Measurements from ENCODE around the gene CNTN5.
"Not testable (repeated sequence)": the region's sequence is repeated elsewhere in the genome, so short reads cannot be mapped to it uniquely, and the experiment has no call there.

CNTN5 gene

DNA sequence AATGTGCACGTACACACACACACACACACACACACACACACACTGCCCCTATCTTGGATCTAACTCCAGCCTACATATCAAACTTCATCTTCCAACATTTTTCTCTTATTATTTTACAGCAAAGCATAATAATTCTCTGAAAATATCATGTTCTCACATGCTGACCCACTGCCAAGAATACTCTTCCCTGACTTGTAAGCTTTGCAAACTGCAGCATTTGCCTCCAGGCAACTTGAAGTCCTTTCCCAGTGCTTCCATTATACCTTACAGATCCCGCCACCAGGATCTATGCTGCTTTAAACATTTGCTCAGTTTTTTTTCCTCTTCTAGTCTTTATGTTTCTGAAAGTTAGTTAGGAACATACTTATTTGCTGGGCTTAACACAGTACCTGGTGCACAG lies 1183.0 kb downstream of the CNTN5 start:
- no peak for DNase-seq
- no peak for TF ChIP-seq POLR2A (IDR thresholded peaks at IDR 0.05; ENCODE audit: low read length)

DNA sequence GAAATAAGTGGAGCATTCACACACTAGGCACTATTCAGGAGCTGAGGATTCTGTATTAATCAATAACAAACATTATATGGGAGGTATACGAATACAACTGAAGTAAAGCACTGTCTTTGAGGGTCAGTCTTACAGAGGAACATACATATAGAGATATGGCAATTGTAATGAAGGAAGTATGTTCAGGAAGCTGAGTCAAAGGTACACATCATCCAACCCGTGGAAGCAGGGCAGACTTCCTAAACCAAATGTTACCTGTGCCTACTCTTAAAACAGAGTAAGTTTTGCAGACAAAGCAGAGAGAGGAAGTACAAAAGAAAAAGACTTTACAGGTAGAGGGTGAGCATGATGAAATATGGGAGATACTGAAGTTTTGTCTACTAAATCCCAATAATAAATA lies 1185.2 kb downstream of the CNTN5 start:
- DNase-seq: no peak
- TF ChIP-seq POLR2A (IDR thresholded peaks at IDR 0.05; ENCODE audit: low read length) (no peak), GATA1 (IDR thresholded peaks at IDR 0.05; ENCODE audit: low read depth, low read length) (no peak)

DNA sequence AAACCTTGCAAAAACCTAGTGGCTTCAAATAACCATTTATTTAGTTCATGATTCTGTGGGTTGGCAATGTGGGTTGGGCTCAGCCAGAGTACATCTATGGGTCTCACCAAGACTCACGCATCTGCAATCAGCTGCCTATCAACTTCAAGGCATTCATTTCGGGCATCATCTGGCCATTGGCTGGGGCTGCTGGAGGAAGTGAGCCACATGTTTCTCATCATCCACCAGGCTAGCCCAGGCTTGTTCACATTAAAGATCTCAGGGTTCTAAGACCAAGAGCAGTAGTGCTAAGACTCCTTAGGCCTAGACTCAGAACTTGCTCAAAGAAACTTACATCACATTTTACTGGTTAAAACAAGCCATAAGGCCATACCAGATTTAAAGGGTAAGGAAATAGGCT lies 1187.5 kb downstream of the CNTN5 start:
- no peak for TF ChIP-seq POLR2A (IDR thresholded peaks at IDR 0.05; ENCODE audit: low read length)
- no peak for TF ChIP-seq GATA1 (IDR thresholded peaks at IDR 0.05; ENCODE audit: low read depth, low read length)
- no peak for DNase-seq

DNA sequence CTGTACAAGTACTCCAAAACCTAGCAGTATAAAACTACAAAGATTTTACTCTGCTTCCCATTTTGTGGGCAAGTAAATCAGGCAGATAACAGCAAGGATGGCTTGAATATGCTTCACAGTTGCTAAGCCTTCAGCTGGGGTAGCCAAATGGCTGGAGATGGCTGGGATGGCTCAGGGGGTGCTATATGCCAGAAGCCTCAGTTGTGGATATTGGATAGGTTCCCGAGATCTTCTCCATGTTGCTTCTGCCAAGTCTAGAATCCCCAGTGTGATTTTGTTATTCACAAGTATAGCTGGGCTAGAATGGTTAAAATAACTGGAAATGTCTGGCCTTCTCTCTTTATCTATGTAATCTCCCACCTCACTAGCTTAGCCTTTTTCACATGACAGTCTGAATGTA lies 1194.0 kb downstream of the CNTN5 start:
- no peak for DNase-seq

DNA sequence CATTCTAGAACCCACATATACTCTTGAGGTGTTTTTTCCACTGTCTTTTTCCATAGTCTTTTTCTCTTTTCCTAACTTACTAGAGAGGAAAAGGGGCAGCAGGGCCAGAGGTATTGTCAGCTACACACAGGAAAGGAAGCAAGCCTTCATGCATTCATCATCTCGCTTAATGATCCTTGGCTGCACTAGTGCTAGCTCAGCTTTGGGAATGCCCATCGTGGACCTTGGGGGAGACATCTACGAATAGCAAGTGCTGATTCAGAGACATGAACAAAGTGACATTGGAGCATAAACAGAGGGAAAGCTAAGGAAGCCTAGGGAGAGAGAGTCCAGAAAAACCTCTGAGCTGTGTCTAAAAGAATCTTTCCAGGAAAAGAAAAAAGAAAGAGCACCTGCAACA lies 1200.1 kb downstream of the CNTN5 start:
- TF ChIP-seq POLR2A (IDR thresholded peaks at IDR 0.05; ENCODE audit: low read length): no peak
- TF ChIP-seq GATA1 (IDR thresholded peaks at IDR 0.05; ENCODE audit: low read depth, low read length): no peak
- no peak for DNase-seq

More for the DNA sequence above, 1194.0 kb downstream of the CNTN5 start:
- TF ChIP-seq POLR2A (IDR thresholded peaks at IDR 0.05; ENCODE audit: low read length) (no peak), GATA1 (IDR thresholded peaks at IDR 0.05; ENCODE audit: low read depth, low read length) (no peak)

DNA sequence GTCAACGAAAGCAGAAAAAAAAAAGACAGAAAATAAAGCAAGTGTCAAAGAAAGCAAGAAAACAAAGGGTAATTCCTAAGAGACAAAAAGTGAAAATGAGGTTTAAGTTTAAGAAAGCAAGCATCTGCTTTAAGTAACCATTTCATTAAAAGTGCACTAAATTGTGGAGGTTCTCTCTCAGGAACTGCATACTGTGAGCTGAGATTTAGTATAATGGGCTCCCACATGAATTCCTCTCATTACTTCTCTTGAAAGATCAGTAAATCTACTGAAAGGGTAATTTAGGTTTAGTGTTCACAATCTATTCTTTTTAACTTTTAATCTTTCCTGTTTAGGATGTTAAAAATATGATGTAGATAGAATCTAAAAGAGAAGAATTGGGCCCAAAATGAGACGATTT lies 1201.0 kb downstream of the CNTN5 start:
- DNase-seq: no peak
- TF ChIP-seq POLR2A (IDR thresholded peaks at IDR 0.05; ENCODE audit: low read length): no peak
- no peak for TF ChIP-seq GATA1 (IDR thresholded peaks at IDR 0.05; ENCODE audit: low read depth, low read length)

DNA sequence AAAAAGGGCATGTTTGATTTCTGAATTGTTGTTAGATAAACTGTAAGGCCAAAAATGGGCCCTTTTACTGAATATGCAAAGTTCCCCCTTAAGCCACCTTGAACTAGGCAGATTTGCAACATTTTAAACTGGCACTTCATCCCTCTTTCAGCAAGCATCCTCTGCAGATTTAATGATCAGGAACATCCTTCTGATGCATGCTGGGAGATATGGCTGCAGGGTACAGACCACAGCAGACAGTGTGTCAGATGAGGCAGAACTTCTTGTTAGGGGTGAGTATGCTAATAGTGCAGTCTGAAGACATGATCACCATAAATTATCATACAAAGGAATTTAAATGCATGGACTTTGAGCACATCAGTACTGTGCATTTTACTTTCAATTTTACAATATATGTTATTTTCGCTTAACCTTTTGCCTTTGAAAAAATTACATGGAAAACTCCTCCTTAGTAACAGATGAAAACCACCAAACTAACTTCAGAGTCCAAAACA lies 1203.8 kb downstream of the CNTN5 start:
- no peak for DNase-seq
- TF ChIP-seq POLR2A (IDR thresholded peaks at IDR 0.05; ENCODE audit: low read length): no peak
- TF ChIP-seq GATA1 (IDR thresholded peaks at IDR 0.05; ENCODE audit: low read depth, low read length): no peak

DNA sequence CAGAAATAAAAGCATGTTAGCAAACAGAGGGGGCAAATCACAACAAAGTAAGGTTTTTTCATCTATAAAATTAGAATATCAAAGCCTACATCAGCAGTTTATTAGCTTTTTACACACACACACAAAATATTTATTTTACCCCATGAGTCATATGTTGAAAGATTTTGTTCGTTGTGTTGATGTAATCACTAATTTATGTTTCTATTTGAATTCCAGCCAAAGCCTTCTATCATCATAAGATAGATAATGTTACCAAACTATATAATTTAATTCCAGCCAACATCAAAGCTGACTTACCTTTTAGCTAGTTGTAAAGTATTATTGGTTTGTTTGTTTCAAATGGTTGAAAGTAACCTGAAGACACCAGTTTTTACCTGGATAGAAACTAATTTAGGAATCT lies 1208.3 kb downstream of the CNTN5 start:
- DNase-seq: no peak
- TF ChIP-seq POLR2A (IDR thresholded peaks at IDR 0.05; ENCODE audit: low read length) (no peak), GATA1 (IDR thresholded peaks at IDR 0.05; ENCODE audit: low read depth, low read length) (no peak)

DNA sequence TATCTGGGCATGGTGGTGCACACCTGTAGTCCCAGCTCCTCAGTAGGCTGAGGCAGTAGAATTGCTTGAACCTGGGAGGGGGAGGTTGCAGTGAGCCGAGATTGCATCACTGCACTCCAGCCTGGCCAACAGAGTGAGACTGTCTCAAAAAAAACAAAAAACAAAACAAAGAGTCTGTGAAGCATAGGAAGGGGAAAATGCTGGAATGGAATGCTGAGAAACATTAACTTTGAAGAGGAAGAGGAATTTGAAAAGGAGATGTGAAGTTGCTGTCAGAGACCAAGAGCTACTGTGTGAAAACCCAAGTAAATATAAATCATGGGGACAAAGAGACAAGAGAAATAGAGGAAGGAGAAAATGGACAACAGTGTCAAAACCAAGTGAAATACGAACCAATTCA lies 1211.3 kb downstream of the CNTN5 start:
- no peak for DNase-seq

DNA sequence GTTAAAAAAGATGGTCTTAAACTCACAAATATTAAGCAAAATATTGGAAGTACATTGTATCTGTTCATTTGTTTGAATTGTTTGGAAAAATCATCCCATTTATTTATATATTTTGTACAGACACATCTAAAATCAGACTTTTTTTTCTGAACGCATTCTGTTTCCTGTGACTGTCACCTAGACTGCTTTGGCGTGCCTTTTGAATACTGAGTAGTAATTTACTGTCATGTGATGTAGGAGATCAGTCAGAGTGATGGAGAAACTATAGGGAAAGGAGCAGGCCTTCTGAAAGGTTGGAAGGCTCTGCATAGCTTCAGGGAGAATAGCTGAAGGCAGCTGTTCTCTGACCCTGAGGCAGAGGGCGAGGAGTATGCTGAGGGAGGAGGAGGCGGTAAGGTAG lies 1214.3 kb downstream of the CNTN5 start:
- TF ChIP-seq POLR2A (IDR thresholded peaks at IDR 0.05; ENCODE audit: low read length) (no peak), GATA1 (IDR thresholded peaks at IDR 0.05; ENCODE audit: low read depth, low read length) (no peak)
- DNase-seq: no peak

More for the DNA sequence above, 1211.3 kb downstream of the CNTN5 start:
- no peak for TF ChIP-seq GATA1 (IDR thresholded peaks at IDR 0.05; ENCODE audit: low read depth, low read length)
- no peak for TF ChIP-seq POLR2A (IDR thresholded peaks at IDR 0.05; ENCODE audit: low read length)

DNA sequence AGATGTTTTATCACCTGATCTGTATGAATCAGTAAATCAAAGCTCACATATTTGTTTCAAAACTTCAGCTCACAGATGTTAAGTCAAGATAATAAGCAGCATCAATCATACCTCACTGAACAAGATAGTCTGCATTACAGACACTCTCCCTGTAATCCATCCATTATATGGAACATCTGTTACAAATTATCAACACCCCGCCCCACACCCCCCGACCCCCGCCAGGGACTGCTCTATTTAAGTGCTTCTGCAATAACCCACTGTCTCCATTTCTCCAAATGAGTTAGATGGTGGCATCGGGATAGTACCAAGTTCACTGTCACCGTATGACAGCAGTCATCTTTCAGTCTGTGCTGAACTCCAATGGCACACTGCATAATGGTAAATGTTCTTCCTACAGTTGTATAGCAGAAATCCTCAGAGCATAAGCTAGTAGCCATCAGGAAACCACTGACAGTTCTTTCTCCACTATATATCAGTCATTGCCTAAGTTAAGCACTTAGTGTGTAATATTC lies 1219.3 kb downstream of the CNTN5 start:
- no peak for DNase-seq
- TF ChIP-seq POLR2A (IDR thresholded peaks at IDR 0.05; ENCODE audit: low read length): no peak
- TF ChIP-seq GATA1 (IDR thresholded peaks at IDR 0.05; ENCODE audit: low read depth, low read length): no peak

DNA sequence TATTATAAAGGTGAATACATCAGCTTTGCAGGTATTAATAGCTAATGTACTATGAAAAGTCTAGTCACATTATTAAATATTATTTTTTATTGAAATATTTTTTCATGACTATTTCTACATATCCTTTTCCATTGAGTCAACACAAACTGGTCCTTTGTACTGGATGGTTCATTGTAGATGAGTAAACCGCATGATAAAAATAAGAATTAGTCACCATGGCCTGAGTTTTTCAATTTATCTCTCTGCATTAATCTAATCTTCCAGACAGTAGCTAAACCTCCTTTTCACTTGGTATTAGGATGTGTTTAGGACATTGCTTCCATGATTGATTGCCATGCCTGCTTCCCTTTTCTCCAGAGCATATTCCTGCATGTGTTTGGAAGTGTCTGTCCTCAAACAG lies 1227.0 kb downstream of the CNTN5 start:
- TF ChIP-seq POLR2A (IDR thresholded peaks at IDR 0.05; ENCODE audit: low read length) (no peak), GATA1 (IDR thresholded peaks at IDR 0.05; ENCODE audit: low read depth, low read length) (no peak)

DNA sequence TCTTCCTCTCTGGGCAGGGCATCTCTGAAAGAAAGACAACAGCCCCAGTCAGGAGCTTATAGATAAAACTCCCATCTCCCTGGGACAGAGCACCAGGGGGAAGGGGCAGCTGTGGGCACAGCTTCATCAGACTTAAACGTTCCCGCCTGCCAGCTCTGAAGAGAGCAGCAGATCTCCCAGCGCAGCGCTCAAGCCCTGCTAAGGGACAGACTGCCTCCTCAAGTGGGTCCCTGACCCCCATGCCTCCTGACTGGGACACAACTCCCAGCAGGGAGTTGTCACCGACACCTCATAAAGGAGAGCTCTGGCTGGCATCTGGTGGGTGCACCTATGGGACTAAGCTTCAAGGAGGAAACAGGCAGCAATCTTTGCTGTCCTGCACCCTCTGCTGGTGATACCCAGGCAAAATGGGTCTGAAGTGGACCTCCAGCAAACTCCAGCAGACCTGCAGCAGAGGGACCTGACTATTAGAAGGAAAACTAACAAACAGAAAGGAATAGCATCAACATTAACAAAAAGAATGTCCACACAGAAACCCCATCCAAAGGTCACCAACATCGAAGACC lies 1236.6 kb downstream of the CNTN5 start:
- DNase-seq: not testable (repeated sequence)

More for the DNA sequence above, 1227.0 kb downstream of the CNTN5 start:
- no peak for DNase-seq

DNA sequence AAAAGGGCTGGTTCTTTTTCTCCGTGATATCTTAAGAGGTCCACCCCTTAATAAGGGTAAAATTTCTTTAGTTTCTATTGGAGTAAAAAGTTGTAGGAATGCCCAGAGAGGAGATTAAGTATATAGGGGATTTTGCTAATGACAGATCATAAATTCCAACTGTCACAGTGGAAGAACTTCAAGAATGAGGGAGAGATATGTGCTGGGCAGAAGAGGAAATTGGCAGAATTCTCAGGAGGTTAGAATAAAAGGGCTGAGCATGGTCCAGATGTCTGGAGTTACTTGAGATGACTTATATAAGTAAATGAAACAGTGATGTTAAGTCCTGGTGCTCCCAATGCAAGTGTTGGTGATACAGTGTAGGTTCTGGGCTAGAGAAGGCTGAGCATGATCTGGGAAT lies 1248.8 kb downstream of the CNTN5 start:
- no peak for TF ChIP-seq POLR2A (IDR thresholded peaks at IDR 0.05; ENCODE audit: low read length)
- no peak for TF ChIP-seq GATA1 (IDR thresholded peaks at IDR 0.05; ENCODE audit: low read depth, low read length)
- DNase-seq: no peak

DNA sequence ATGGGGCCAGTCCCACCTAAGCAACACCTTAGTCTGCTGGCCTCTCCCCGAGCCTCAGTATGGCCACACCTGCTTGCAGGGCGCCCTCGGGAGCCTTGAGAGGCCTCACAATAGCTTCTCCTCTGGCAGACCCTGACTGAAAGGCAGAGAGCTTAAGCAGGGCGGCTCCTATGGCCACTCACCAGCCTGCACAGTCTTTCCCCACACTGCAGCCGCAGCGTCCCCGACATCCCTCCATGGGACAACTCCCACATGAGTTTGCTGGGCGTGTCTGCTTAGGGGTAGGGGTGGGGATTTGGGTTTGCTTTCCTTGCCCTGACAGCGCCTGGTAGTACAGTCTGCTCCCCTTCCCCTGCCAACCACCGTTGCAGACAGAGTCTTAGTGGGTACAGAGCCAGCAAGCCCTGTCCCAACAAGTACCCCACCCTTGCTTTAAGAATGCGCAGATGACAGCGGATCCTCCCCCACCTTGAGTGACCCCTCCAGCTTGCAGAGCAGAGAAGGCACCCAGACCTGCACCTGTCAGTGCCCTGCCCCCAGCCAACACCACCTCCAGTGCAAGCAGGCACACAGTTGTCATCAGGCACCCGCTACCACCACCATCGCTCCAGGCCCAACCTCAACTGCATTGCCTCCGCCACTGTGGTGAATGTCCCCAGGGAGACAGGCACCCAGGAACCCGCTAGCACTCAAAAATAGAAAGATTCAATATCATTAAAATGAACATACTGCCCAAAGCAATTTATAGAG lies 1252.5 kb downstream of the CNTN5 start:
- TF ChIP-seq POLR2A (IDR thresholded peaks at IDR 0.05; ENCODE audit: low read length) (no peak), GATA1 (IDR thresholded peaks at IDR 0.05; ENCODE audit: low read depth, low read length) (no peak)
- no peak for DNase-seq

DNA sequence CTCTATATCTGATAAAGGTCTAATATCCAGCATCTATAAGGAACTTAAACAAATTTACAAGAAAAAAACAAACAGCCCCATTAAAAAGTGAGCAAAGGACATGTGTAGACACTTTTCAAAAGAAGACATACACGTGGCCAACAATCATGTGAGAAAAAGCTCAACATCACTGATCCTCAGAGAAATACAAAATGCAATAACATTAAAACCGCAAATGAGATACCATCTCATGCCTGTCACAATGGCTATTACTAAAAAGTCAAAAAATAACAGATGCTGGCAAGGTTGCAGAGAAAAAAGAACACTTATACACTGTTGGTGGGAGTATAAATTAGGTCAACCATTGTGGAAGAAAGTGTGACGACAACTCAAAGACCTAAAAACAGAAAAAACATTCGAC lies 1253.7 kb downstream of the CNTN5 start:
- not testable (repeated sequence) for DNase-seq
